GM23338 (cell line): ENCODE results near the gene MUC21. TPM values are rescaled to one million over a fixed set of nuclear protein-coding genes. Genes with fewer than 3 reads are reported as not detected.

Experiments used
- ATAC-seq: fragments of 200-7000 bp; cut with Tn5 transposase; 3 replicates; pipeline ENCODE4 v1.9.1; 2020
- DNase-seq: peaks from one replicate; pipeline ENCODE4 v3.0.0-alpha.2; 2015; ENCODE audit warnings: low spot score
- H2AFZ ChIP-seq: fragments of 200-600 bp; sonication (generic); 2 replicates; pipeline ENCODE4 v1.8.0; 2016; ENCODE audit warnings: antibody characterized with exemption, mild to moderate bottlenecking, moderate library complexity
- H3F3A ChIP-seq: fragments of 200-600 bp; sonication (generic); replicated peaks from 2 replicates; pipeline ENCODE4 v1.8.0; 2017; ENCODE audit warnings: antibody characterized with exemption, mixed run types, low read depth
- H3K27ac ChIP-seq: fragments of 200-600 bp; sonication (generic); 2 replicates; pipeline ENCODE4 v1.6.1; 2016; ENCODE audit warnings: low read depth
- H3K27me3 ChIP-seq: fragments of 200-600 bp; sonication (generic); 2 replicates; pipeline ENCODE4 v1.8.0; 2016; ENCODE audit warnings: mild to moderate bottlenecking, mixed run types, moderate library complexity; ENCODE audit not compliant: insufficient read depth
- H3K36me3 ChIP-seq: fragments of 200-600 bp; sonication (generic); 2 replicates; pipeline ENCODE4 v1.8.0; 2016; ENCODE audit warnings: mild to moderate bottlenecking; ENCODE audit not compliant: insufficient read depth
- H3K4me1 ChIP-seq: fragments of 200-600 bp; sonication (generic); 2 replicates; pipeline ENCODE4 v1.8.0; 2016; ENCODE audit warnings: mild to moderate bottlenecking, moderate library complexity; ENCODE audit not compliant: insufficient read depth
- H3K4me2 ChIP-seq: fragments of 200-600 bp; sonication (generic); 2 replicates; pipeline ENCODE4 v1.7.1; 2017; ENCODE audit warnings: mixed run types
- H3K4me3 ChIP-seq: fragments of 200-600 bp; sonication (generic); 2 replicates; pipeline ENCODE4 v1.6.1; 2016; ENCODE audit warnings: mixed run types
- H3K79me2 ChIP-seq: fragments of 200-600 bp; sonication (generic); replicated peaks from 2 replicates; pipeline ENCODE4 v1.8.0; 2017; ENCODE audit warnings: mild to moderate bottlenecking; ENCODE audit not compliant: insufficient read depth
- H3K9me2 ChIP-seq: fragments of 200-600 bp; sonication (generic); 2 replicates; pipeline ENCODE4 v1.8.0; 2017; ENCODE audit not compliant: insufficient read depth
- H4K20me1 ChIP-seq: fragments of 200-600 bp; sonication (generic); replicated peaks from 2 replicates; pipeline ENCODE4 v1.8.0; 2017; ENCODE audit warnings: mild to moderate bottlenecking; ENCODE audit not compliant: insufficient read depth
- H3K27ac Mint-ChIP-seq: 2 replicates; pipeline ENCODE4 v1.8.0; 2020; ENCODE audit warnings: inconsistent platforms, mild to moderate bottlenecking, moderate library complexity, mixed read lengths
- H3K27me3 Mint-ChIP-seq: 3 replicates; pipeline ENCODE4 v1.8.0; 2022; ENCODE audit warnings: low read depth, mild to moderate bottlenecking, moderate library complexity, mixed read lengths, inconsistent platforms; ENCODE audit not compliant: insufficient read depth, poor library complexity
- H3K36me3 Mint-ChIP-seq: 3 replicates; pipeline ENCODE4 v1.8.0; 2021; ENCODE audit warnings: low read depth, mild to moderate bottlenecking, inconsistent platforms, moderate library complexity, mixed read lengths
- H3K4me1 Mint-ChIP-seq: 3 replicates; pipeline ENCODE4 v1.8.0; 2020; ENCODE audit warnings: mild to moderate bottlenecking, inconsistent platforms, mixed read lengths
- H3K4me3 Mint-ChIP-seq: 3 replicates; pipeline ENCODE4 v1.8.0; 2021; ENCODE audit warnings: moderate library complexity, mild to moderate bottlenecking, inconsistent platforms, mixed read lengths
- H3K9me3 Mint-ChIP-seq: 3 replicates; pipeline ENCODE4 v1.8.0; 2020; ENCODE audit warnings: moderate library complexity, mild to moderate bottlenecking, inconsistent platforms, mixed read lengths
- CREB1 ChIP-seq: fragments of 250-450 bp; sonication (Bioruptor Pico); IDR thresholded peaks from 2 replicates; pipeline ENCODE4 v1.5.0; 2020; ENCODE audit warnings: low read depth, mild to moderate bottlenecking, moderate library complexity
- CTCF ChIP-seq, 2 experiments: fragments of 200-600 bp in 1 of 2; sonication (generic) in 1 of 2; conservative IDR thresholded peaks; 2 replicates each; pipeline versions ENCODE4 v1.5.1 to v1.6.1; 2016 to 2017; ENCODE audit warnings: antibody characterized with exemption in 2 of 2, low read depth in 2 of 2, mild to moderate bottlenecking in 2 of 2, moderate library complexity in 1 of 2
- EZH2 ChIP-seq: fragments of 200-600 bp; sonication (generic); IDR thresholded peaks from one replicate; pipeline ENCODE4 v1.8.0; 2017; ENCODE audit warnings: antibody characterized with exemption, mild to moderate bottlenecking, low read depth; ENCODE audit not compliant: unreplicated experiment
- EZH2phosphoT487 ChIP-seq: fragments of 200-600 bp; sonication (generic); IDR thresholded peaks from one replicate; pipeline ENCODE4 v1.8.1; 2018; ENCODE audit warnings: antibody characterized with exemption; ENCODE audit not compliant: unreplicated experiment
- JUNB ChIP-seq: IDR thresholded peaks from one replicate; pipeline ENCODE4 v1.6.1; 2016; ENCODE audit warnings: antibody characterized with exemption; ENCODE audit not compliant: unreplicated experiment
- NANOG ChIP-seq: IDR thresholded peaks from 2 replicates; pipeline ENCODE4 v1.6.1; 2016; ENCODE audit warnings: antibody characterized with exemption, borderline replicate concordance
- POLR2AphosphoS5 ChIP-seq: IDR thresholded peaks from 2 replicates; pipeline ENCODE4 v1.6.1; 2016; ENCODE audit warnings: antibody characterized with exemption, low read depth
- STAT1 ChIP-seq: IDR thresholded peaks from one replicate; pipeline ENCODE4 v1.6.1; 2016; ENCODE audit warnings: antibody characterized with exemption; ENCODE audit not compliant: unreplicated experiment
- ZNF114 ChIP-seq: fragments of 250-450 bp; sonication (Bioruptor Pico); IDR thresholded peaks from 2 replicates; pipeline ENCODE4 v1.5.0; 2020; ENCODE audit warnings: mild to moderate bottlenecking, moderate library complexity
- ZNF331 ChIP-seq: fragments of 250-450 bp; sonication (Bioruptor Pico); IDR thresholded peaks from 2 replicates; pipeline ENCODE4 v1.5.0; 2020; ENCODE audit warnings: low read depth, mild to moderate bottlenecking, moderate library complexity
- ZNF462 ChIP-seq: fragments of 250-450 bp; sonication (Bioruptor Pico); IDR thresholded peaks from 2 replicates; pipeline ENCODE4 v1.5.0; 2020; ENCODE audit warnings: mild to moderate bottlenecking, moderate library complexity
- polyA plus RNA-seq: library from polyadenylated mRNA; unstranded; fragments of >200 nt; fragmentation: Nextera tagmentation; extraction: Ambion mirVana; gene quantifications from 2 replicates; pipeline ENCODE4 v1.2.1, GENCODE V29; 2016
- total RNA-seq: library from RNA; depleted of rRNA; stranded (reverse); fragments of >200 nt; shearing (Covaris generic); gene quantifications from 2 replicates; pipeline ENCODE4 v1.2.3, GENCODE V29; 2014
- TF ChIP-seq, protein P1 (sequence below): IDR thresholded peaks from one replicate; pipeline ENCODE4 v1.6.1; 2018; ENCODE audit warnings: antibody characterized with exemption; ENCODE audit not compliant: unreplicated experiment
- TF ChIP-seq, protein P2 (sequence below): IDR thresholded peaks from 2 replicates; pipeline ENCODE4 v1.6.1; 2016; ENCODE audit warnings: antibody characterized with exemption

The MUC21 gene
- total and polyA plus RNA-seq, 2 experiments from 2014 or later, result not detected

DNA sequence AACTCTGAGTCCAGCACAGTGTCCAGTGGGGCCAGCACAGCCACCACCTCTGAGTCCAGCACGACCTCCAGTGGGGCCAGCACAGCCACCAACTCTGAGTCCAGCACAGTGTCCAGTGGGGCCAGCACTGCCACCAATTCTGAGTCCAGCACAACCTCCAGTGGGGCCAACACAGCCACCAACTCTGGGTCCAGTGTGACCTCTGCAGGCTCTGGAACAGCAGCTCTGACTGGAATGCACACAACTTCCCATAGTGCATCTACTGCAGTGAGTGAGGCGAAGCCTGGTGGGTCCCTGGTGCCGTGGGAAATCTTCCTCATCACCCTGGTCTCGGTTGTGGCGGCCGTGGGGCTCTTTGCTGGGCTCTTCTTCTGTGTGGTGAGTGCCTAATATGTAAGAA lies 3.8 kb downstream of the MUC21 start:
- H3K27me3 ChIP-seq, result no peaks in the 10 kb centered on the region
- H3K9me3 Mint-ChIP-seq, result peaks cover 7% of the 10 kb centered on the region
- H3K27me3 Mint-ChIP-seq, result peaks cover 4% of the 10 kb centered on the region
- H3K27ac ChIP-seq, result no peak overlapping the region
- H3K79me2 ChIP-seq, result no peaks in the 10 kb centered on the region
- no peak for ATAC-seq
- H3K4me2 ChIP-seq, result no peak overlapping the region
- no peak overlapping the region for H3K27ac Mint-ChIP-seq
- no peaks in the 10 kb centered on the region for H3K36me3 ChIP-seq
- H3K9me2 ChIP-seq, result peaks cover 10% of the 10 kb centered on the region; the same call in 1 of the 2 replicates
- peaks cover 20% of the 10 kb centered on the region for H3K4me1 Mint-ChIP-seq
- TF ChIP-seq POLR2AphosphoS5, result no peak
- TF ChIP-seq, protein P1, sequence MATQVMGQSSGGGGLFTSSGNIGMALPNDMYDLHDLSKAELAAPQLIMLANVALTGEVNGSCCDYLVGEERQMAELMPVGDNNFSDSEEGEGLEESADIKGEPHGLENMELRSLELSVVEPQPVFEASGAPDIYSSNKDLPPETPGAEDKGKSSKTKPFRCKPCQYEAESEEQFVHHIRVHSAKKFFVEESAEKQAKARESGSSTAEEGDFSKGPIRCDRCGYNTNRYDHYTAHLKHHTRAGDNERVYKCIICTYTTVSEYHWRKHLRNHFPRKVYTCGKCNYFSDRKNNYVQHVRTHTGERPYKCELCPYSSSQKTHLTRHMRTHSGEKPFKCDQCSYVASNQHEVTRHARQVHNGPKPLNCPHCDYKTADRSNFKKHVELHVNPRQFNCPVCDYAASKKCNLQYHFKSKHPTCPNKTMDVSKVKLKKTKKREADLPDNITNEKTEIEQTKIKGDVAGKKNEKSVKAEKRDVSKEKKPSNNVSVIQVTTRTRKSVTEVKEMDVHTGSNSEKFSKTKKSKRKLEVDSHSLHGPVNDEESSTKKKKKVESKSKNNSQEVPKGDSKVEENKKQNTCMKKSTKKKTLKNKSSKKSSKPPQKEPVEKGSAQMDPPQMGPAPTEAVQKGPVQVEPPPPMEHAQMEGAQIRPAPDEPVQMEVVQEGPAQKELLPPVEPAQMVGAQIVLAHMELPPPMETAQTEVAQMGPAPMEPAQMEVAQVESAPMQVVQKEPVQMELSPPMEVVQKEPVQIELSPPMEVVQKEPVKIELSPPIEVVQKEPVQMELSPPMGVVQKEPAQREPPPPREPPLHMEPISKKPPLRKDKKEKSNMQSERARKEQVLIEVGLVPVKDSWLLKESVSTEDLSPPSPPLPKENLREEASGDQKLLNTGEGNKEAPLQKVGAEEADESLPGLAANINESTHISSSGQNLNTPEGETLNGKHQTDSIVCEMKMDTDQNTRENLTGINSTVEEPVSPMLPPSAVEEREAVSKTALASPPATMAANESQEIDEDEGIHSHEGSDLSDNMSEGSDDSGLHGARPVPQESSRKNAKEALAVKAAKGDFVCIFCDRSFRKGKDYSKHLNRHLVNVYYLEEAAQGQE, result no peak
- TF ChIP-seq NANOG, result no peak
- no peak for TF ChIP-seq EZH2
- TF ChIP-seq ZNF331 (CRISPR knock-in tag), result no peak
- no peak for TF ChIP-seq JUNB
- TF ChIP-seq, protein P2, sequence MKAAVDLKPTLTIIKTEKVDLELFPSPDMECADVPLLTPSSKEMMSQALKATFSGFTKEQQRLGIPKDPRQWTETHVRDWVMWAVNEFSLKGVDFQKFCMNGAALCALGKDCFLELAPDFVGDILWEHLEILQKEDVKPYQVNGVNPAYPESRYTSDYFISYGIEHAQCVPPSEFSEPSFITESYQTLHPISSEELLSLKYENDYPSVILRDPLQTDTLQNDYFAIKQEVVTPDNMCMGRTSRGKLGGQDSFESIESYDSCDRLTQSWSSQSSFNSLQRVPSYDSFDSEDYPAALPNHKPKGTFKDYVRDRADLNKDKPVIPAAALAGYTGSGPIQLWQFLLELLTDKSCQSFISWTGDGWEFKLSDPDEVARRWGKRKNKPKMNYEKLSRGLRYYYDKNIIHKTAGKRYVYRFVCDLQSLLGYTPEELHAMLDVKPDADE, result no peak
- TF ChIP-seq ZNF462, result no peak
- TF ChIP-seq EZH2phosphoT487, result no peak
- TF ChIP-seq CREB1 (CRISPR knock-in tag), result no peak
- no peak for TF ChIP-seq STAT1
- TF ChIP-seq ZNF114 (CRISPR knock-in tag), result no peak
- no peak for TF ChIP-seq CTCF (conservative IDR thresholded peaks at IDR 0.05; ENCODE audit: low read depth in 2 of 2)
- H3F3A ChIP-seq, result no peaks in the 10 kb centered on the region
- no peak overlapping the region for H3K4me3 ChIP-seq
- H3K36me3 Mint-ChIP-seq, result no peaks in the 10 kb centered on the region
- no peak for DNase-seq
- H2AFZ ChIP-seq, result no peak overlapping the region
- H4K20me1 ChIP-seq, result no peaks in the 10 kb centered on the region
- peaks cover 13% of the 10 kb centered on the region for H3K4me1 ChIP-seq
- no peak overlapping the region for H3K4me3 Mint-ChIP-seq
